Subcutaneous adipose tissue (tissue), 4 donors: ENCODE data around the gene ZNF140. TPM values are rescaled to one million over a fixed set of nuclear protein-coding genes. Genes with fewer than 3 reads are reported as not detected.

Source experiments
- total RNA-seq, 4 donors: library from RNA; depleted of rRNA; stranded (reverse); fragments of >200 nt; gene quantifications; one replicate each; pipeline ENCODE4 v1.1.0, GENCODE V29; 2016
- TF ChIP-seq, protein P1 (sequence below): fragments of 450-650 bp; IDR thresholded peaks from one replicate; pipeline ENCODE4 v1.5.1; 2016; ENCODE audit warnings: low read depth, mild to moderate bottlenecking, control low read depth, antibody characterized with exemption, moderate library complexity

The ZNF140 gene
- total RNA-seq, 4 donors from 2014 or later: 9.9 to 13.4 (median 11.4) TPM

DNA sequence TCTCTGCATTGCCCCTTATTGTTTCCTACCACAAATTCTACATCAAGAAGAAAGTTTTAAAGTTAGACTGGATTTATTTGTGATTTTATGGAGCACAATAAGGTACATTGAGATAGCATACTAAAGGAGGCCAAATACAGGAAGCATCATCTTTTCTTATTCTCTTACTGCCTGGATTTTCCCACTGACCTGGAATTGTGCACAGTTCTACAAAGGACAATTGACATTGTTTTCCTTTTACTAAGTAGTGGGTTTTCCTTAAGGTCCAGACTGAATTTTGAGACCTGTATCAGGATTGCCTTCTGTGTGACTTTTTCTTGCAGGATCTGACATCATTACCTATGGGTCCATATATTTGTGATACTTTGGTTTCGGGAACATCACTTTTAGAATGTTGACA lies 18.8 kb upstream of the ZNF140 start:
- TF ChIP-seq, protein P1, sequence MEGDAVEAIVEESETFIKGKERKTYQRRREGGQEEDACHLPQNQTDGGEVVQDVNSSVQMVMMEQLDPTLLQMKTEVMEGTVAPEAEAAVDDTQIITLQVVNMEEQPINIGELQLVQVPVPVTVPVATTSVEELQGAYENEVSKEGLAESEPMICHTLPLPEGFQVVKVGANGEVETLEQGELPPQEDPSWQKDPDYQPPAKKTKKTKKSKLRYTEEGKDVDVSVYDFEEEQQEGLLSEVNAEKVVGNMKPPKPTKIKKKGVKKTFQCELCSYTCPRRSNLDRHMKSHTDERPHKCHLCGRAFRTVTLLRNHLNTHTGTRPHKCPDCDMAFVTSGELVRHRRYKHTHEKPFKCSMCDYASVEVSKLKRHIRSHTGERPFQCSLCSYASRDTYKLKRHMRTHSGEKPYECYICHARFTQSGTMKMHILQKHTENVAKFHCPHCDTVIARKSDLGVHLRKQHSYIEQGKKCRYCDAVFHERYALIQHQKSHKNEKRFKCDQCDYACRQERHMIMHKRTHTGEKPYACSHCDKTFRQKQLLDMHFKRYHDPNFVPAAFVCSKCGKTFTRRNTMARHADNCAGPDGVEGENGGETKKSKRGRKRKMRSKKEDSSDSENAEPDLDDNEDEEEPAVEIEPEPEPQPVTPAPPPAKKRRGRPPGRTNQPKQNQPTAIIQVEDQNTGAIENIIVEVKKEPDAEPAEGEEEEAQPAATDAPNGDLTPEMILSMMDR: no peak

DNA sequence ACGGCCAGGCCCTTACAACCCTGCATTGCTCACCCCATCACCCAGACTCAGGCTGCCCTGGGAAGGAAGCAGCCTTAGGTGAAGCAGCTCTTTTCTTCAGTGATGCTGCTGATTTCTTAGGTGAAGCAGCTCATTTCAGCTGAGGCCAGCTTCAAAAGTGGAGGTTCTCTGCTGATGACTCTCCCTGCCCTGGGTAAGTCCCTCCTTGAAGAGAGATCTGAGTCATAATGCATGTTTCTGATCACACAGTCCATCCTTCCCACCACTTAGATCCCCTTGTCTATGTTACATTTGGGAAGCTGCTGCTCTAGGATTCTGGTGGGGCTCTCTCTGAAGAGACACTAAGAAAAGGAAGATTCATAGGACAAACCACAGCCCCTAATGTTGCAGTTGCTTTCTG lies 17.2 kb upstream of the ZNF140 start:
- TF ChIP-seq, protein P1: no peak

DNA sequence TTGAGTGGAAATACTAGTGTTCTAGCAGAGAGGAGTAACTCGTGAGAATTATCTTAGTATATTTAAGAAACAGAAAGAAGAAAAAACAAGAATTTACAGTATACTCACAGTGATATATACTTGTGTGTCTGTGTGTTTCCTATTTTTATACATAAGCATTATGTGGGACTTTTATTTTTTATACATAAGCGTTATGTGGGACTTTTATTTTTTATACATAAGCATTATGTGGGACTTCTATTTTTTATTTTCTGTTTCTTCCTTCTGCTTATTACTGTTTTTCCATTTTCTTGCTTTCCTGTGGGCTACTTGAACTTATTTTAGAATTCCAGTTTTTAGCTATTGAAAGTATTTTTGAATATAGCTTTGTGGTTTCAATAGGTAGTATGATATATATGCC lies 6.9 kb upstream of the ZNF140 start:
- TF ChIP-seq, protein P1: no peak

DNA sequence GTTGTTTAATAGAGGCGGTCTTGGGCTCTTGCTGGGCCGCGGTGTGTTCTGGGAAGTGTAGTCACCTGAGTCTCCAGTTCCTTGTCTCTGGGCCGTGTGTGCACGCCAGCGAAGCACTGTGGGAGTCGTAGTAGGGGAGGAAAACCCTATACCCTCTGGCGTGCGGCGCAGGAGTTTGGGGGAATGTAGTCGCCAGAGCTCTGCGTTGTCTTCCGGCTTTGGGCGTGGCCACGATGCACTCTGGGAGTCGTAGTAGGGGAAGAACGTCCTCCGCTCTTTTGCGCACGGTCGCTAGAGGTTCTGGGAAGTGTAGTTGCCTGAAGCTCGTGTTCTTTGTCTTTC lies 726 bp upstream of the ZNF140 start:
- TF ChIP-seq, protein P1: no peak

DNA sequence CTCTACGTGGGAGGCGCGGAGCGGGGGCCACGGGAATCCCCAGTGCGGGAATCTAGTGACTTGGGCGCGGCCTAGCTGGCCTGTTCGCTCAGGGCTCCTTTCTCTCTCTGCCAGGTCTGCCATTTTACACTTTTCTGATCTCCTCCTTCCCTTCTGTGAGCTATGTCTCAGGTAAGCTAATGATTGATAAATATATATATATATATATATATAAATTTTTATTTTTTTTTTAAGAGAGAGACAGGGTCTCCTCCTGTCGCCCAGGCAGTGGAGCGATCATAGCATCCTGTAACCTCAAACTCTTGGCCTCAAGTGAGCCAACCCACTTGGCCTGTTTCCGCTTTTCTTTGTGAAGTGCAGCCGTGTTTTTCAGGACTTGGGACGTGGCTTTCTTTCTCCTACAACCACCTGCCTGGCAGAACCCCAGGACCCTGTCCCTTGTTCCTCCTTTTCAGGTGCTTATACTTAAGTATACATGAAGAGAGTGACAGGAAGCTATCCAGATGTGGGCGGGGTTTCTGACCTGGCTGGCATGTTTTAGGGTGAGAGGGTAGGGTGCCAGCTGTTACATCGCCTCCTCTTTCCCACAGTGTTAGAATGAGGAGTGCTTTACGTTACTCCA lies 547 bp downstream of the ZNF140 start:
- TF ChIP-seq, protein P1: no peak

DNA sequence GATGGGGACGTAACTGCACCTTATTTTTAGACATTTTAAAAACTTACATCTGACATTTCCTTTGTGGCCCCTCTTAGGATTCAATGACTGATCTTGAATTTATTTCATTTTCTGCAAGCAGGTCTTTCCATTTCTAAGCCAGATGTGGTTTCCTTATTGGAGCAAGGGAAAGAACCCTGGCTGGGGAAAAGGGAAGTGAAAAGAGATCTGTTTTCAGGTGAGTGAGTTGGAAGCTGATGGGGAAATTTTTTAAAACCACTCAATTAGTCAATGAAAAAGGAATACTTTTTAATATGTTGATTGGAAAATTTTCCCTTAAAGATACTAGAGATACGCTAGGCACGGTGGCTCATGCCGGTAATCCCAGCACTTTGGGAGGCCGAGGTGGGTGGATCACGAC lies 2.6 kb downstream of the ZNF140 start:
- TF ChIP-seq, protein P1: no peak

DNA sequence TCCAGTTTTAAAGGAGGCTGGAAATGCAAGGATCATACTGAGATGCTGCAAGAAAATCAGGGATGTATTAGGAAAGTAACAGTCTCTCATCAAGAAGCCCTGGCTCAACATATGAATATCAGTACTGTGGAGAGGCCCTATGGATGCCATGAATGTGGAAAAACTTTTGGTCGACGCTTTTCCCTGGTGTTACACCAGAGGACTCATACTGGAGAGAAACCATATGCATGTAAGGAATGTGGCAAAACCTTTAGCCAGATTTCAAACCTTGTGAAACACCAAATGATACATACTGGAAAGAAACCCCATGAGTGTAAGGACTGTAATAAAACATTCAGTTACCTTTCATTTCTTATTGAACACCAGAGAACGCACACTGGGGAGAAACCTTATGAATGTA lies 24.9 kb downstream of the ZNF140 start:
- TF ChIP-seq, protein P1: no peak
